Measurements from ENCODE around the gene ACAP3.

The ACAP3 gene

DNA sequence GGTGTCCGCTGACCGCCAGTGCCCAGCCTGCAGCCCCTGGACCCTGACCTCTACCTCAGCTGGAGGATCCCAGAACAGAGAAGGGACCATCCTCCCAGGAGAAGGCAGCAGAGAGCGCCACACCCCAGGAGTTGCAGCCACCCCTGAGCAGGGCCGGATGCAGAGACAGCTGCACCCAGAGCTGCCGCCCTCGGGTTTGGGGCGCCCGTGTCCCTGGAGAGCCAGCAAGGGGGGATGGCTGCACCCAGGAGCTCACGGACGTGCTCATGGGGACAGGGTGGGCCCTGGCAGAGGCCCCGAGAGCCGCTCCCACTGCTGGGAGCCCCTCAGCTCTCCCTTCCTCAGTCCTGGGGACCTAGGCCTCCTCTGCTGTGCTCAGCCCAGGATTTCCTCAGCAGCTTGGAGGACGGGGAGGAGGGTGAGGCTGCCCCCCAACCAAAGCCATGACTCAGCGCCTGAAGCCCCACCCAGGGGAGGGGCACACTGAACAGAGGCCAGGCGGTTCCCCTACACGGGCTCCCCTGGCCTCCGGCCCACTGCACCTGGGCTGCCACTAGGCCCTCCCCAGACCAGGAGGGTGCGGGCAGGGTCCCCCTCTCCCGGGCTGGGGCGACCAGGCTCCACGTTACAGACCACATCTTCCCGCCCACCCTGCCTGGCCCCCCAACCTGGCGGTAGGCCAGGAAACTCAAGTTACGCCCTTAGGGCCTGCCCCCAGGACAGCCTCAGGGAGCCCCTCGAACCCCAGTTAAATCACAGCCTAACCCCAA lies 2.2 kb downstream of the ACAP3 start:
- H3K4me3 ChIP-seq (ENCODE audit: low read depth, low read length), result peak overlapping the region; percentile 46
- peak; percentile 72 for DNase-seq (ENCODE audit: low read depth)
- TF ChIP-seq, protein P1, sequence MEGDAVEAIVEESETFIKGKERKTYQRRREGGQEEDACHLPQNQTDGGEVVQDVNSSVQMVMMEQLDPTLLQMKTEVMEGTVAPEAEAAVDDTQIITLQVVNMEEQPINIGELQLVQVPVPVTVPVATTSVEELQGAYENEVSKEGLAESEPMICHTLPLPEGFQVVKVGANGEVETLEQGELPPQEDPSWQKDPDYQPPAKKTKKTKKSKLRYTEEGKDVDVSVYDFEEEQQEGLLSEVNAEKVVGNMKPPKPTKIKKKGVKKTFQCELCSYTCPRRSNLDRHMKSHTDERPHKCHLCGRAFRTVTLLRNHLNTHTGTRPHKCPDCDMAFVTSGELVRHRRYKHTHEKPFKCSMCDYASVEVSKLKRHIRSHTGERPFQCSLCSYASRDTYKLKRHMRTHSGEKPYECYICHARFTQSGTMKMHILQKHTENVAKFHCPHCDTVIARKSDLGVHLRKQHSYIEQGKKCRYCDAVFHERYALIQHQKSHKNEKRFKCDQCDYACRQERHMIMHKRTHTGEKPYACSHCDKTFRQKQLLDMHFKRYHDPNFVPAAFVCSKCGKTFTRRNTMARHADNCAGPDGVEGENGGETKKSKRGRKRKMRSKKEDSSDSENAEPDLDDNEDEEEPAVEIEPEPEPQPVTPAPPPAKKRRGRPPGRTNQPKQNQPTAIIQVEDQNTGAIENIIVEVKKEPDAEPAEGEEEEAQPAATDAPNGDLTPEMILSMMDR (IDR thresholded peaks at IDR 0.05; ENCODE audit: insufficient read depth, low read depth, low read length, missing control alignments), result peak; percentile 17

DNA sequence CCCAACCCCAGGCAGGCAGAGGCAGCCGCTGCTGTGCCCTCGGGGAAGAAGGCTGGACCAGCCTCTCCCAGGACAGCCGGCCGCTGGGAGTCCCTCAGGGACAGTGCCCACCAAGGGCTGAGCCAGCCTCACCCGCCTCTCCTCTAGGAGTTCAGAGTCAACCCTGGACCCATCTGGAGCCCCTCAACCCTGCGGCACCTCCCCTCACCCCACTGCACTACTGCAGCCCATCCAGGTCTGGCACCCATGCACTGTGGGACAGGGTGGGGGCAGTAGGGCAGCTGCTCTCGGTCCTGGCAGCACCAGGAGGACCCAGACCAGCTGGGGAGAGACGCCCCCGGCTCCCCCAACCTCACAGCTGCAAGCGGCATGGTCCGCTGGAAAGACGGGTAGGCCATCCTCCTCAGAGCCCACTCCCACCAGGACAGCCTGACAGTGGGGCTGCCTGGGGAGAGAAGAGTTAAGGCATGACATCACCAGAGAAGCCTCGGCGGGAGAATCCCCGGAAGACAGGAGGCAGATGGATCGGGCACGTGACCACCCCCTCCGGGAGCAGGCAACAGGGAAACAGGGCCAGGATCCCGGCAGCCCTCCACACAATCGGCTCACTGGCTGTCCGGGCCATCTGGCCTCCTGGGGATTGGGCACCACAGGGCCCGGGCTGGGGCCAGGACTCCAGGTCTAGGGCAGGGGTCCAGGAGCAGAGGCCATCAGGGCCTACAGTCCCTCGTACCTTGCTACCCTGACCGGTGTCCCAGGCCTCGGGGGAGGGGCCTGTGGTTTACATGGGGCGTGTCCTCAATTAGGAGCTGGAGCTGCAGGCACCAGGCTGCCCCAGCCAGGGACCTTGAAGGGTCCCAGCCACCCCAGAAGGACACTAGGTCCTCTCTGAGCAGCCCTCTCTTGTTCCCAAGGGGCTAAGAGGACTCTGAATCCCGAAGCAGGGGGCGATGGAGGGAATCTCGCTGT lies 3.1 kb downstream of the ACAP3 start:
- TF ChIP-seq, protein P1 (IDR thresholded peaks at IDR 0.05; ENCODE audit: insufficient read depth, low read depth, low read length, missing control alignments), result no peak
- DNase-seq (ENCODE audit: low read depth), result no peak
- no peak overlapping the region; the same call in 1 of the 2 replicates for H3K4me3 ChIP-seq (ENCODE audit: low read depth, low read length)

DNA sequence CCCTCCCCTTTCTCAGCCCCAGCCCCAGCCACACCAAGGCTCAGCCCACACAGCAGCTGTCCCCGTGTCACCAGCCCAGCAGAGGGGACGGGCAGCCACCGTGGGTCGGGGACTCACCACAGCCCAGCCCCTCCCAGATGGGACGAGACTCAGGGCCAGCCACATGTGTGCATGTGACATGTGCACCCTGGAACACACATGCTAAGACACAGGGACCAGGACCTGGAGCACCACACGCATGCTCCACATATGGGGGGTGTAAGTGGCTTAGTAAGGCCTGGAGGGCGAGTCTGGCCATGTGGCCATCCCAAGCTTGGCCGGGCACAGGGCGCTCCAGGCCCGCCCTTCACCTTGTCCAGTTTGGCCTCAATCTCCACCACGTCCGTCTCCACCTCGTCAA lies 4.0 kb downstream of the ACAP3 start:
- DNase-seq (ENCODE audit: low read depth), result no peak
- H3K4me3 ChIP-seq (ENCODE audit: low read depth, low read length), result no peak overlapping the region
- TF ChIP-seq, protein P1 (IDR thresholded peaks at IDR 0.05; ENCODE audit: insufficient read depth, low read depth, low read length, missing control alignments), result no peak

DNA sequence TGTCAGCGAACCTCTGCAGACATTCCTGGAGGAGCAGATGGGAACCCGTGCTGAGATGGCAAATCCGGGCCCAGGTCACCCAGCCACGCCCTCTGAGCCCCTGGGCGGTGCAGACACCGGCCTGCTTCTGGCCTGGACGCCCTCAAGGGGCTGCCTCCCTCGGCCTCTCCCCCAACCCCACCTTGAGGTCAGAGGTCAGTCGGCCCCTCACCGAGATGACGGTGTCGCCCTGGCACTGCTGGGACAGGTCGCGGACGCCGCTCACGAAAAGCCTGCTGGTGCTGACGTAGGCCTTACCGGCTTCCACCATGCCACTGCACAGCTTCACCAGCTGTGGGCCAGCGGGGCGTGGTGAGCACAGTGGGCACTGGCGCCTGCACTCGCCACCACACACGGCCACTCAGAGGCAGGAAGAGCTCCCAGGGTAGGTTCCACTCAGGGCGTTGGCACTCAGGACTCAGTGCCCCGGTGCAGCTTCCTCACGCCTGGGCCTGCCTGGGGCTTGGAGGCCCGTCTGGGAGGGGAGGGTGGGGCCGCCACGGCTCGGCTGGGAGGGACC lies 4.7 kb downstream of the ACAP3 start:
- no peak for DNase-seq (ENCODE audit: low read depth)
- no peak overlapping the region for H3K4me3 ChIP-seq (ENCODE audit: low read depth, low read length)
- TF ChIP-seq, protein P1 (IDR thresholded peaks at IDR 0.05; ENCODE audit: insufficient read depth, low read depth, low read length, missing control alignments), result no peak

DNA sequence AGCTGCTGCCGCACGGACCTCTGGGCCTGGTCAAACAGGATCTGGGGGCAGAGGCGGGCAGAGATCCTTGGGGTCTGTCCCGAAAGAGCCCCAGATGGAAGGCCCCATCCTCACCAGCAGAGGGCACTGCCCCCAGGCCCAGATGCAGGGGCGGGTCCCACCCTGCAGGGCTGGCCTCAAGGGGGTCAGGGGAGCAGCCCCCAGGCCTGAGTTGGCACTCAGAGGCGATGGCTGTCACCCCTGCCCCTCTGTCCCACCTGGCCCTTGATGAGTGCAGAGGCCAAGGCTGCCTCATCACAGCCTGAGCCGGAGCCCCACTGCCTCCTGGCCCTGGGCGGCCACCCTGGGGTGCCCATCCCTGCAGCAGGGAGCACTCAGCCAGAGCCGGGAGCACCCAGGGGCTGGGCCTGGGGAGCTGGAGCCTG lies 5.7 kb downstream of the ACAP3 start:
- TF ChIP-seq, protein P1 (IDR thresholded peaks at IDR 0.05; ENCODE audit: insufficient read depth, low read depth, low read length, missing control alignments), result peak; percentile 51
- DNase-seq (ENCODE audit: low read depth), result no peak
- H3K4me3 ChIP-seq (ENCODE audit: low read depth, low read length), result no peak overlapping the region

DNA sequence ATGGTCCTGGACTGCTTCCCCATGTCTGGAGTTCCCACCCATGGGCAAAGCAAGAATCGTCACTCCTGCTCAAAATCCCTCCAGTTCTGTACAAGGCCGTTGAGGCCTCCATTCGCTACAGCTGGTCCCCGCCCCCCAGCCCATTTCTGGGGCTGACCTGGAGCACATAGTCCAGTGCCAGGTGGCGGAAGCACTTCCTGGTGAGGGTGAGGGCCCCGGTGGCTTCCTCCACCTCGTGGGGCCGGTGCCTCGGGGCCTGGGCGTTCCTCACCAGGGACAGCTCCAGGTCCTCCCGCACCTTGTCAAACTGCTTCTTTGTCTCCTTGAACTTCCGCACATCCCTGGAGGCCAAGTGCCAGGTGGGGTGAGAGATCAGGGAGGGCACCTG lies 7.4 kb downstream of the ACAP3 start:
- TF ChIP-seq, protein P1 (IDR thresholded peaks at IDR 0.05; ENCODE audit: insufficient read depth, low read depth, low read length, missing control alignments), result no peak
- no peak overlapping the region for H3K4me3 ChIP-seq (ENCODE audit: low read depth, low read length)
- DNase-seq (ENCODE audit: low read depth), result no peak

Data from GM12865 (cell line).